Activated CD4-positive, alpha-beta T cell treated with anti-CD3 and anti-CD28 coated beads, Interleukin-2, amount 10 ng/mL, durations not matched to agents 7 days and 5 days (primary cell): Measurements from ENCODE around the gene IGSF9B. TPM values are rescaled to one million over a fixed set of nuclear protein-coding genes. Genes with fewer than 3 reads are reported as not detected.

Experiments used
- CTCF ChIA-PET: fragments of 350-600 bp; sonication (Branson Sonifier 250); formaldehyde crosslinking; loops from one replicate; lab custom pipeline; 2021; ENCODE audit warnings: antibody characterized with exemption; lab: Charles Lee
- POLR2A ChIA-PET: fragments of 350-600 bp; sonication (Branson Sonifier 250); formaldehyde crosslinking; loops from one replicate; lab custom pipeline; 2021; ENCODE audit warnings: antibody characterized with exemption; lab: Charles Lee
- DNase-seq: peaks from one replicate; pipeline ENCODE4 v3.0.0-alpha.2; 2020
- H3K27ac Mint-ChIP-seq: one replicate; pipeline ENCODE4 v1.8.0; 2021; ENCODE audit warnings: mild to moderate bottlenecking, moderate library complexity, mixed read lengths
- H3K27me3 Mint-ChIP-seq: one replicate; pipeline ENCODE4 v1.8.0; 2021; ENCODE audit warnings: mixed read lengths
- H3K36me3 Mint-ChIP-seq: one replicate; pipeline ENCODE4 v1.8.0; 2021; ENCODE audit warnings: low read depth, mixed read lengths
- H3K4me1 Mint-ChIP-seq: one replicate; pipeline ENCODE4 v1.8.0; 2021; ENCODE audit warnings: mixed read lengths
- H3K4me3 Mint-ChIP-seq: one replicate; pipeline ENCODE4 v1.8.0; 2021; ENCODE audit warnings: mild to moderate bottlenecking, moderate library complexity, mixed read lengths
- H3K9me3 Mint-ChIP-seq: one replicate; pipeline ENCODE4 v1.8.0; 2021; ENCODE audit warnings: mixed read lengths
- total RNA-seq, 2 experiments: library from RNA; stranded (reverse); gene quantifications; one replicate each; pipeline ENCODE4 v1.2.3, GENCODE V29; 2021

IGSF9B gene
- total RNA-seq, 2 experiments from 2014 or later, result 130 to 142 TPM

GRCh38 chr11:133906746-133907145, 50.0 kb downstream of the IGSF9B start:
- Mint-ChIP-seq H3K27me3 (no peaks in the 10 kb centered on the region), H3K36me3 (peaks cover 45% of the 10 kb centered on the region), H3K9me3 (no peaks in the 10 kb centered on the region), H3K4me1 (no peaks in the 10 kb centered on the region), H3K27ac (no peak overlapping the region), H3K4me3 (no peak overlapping the region)
- no peak for DNase-seq
- ChIA-PET CTCF (interaction anchor here (1.1 to 2.6 kb wide), 2 partner anchors 8 to 21 kb away, joined by 3 to 5 read pairs; no protein-coding TSS in a partner anchor), POLR2A (no interaction called here)

GRCh38 chr11:133906241-133906640, 50.5 kb downstream of the IGSF9B start:
- H3K36me3 Mint-ChIP-seq, result peaks cover 45% of the 10 kb centered on the region
- no peak overlapping the region for H3K4me3 Mint-ChIP-seq
- CTCF ChIA-PET, result interaction anchor here (1.1 to 2.6 kb wide), 2 partner anchors 9 to 21 kb away, joined by 3 to 5 read pairs; no protein-coding TSS in a partner anchor

GRCh38 chr11:133905677-133906156, 51.1 kb downstream of the IGSF9B start:
- POLR2A ChIA-PET, result no interaction called here
- Mint-ChIP-seq H3K9me3 (no peaks in the 10 kb centered on the region), H3K27ac (no peak overlapping the region), H3K27me3 (no peaks in the 10 kb centered on the region), H3K4me1 (no peaks in the 10 kb centered on the region), H3K36me3 (peaks cover 45% of the 10 kb centered on the region), H3K4me3 (no peak overlapping the region)
- no peak for DNase-seq
- CTCF ChIA-PET, result interaction anchor here (1.1 to 2.6 kb wide), 3 partner anchors 9 to 22 kb away, joined by 3 to 5 read pairs (median 3); no protein-coding TSS in a partner anchor

More at GRCh38 chr11:133906241-133906640, 50.5 kb downstream of the IGSF9B start:
- no peaks in the 10 kb centered on the region for H3K9me3 Mint-ChIP-seq
- no peaks in the 10 kb centered on the region for H3K4me1 Mint-ChIP-seq
- no peak for DNase-seq
- no peak overlapping the region for H3K27ac Mint-ChIP-seq
- H3K27me3 Mint-ChIP-seq, result no peaks in the 10 kb centered on the region
- POLR2A ChIA-PET, result no interaction called here

- no peaks in the 10 kb centered on the region for H3K4me1 Mint-ChIP-seq
- CTCF ChIA-PET, result interaction anchor here (1.1 kb wide), 1 partner anchor 12 kb away, joined by 3 read pairs; no protein-coding TSS in a partner anchor
Measured at GRCh38 chr11:133904818-133905515, 51.8 kb downstream of the IGSF9B start.

GRCh38 chr11:133903875-133904817, 52.6 kb downstream of the IGSF9B start:
- Mint-ChIP-seq H3K36me3 (peaks cover 39% of the 10 kb centered on the region), H3K4me1 (peaks cover under 1% of the 10 kb centered on the region), H3K27me3 (no peaks in the 10 kb centered on the region), H3K27ac (no peak overlapping the region), H3K9me3 (no peaks in the 10 kb centered on the region), H3K4me3 (no peak overlapping the region)
- DNase-seq, result no peak
- ChIA-PET CTCF (interaction anchor here (1.1 kb wide), 1 partner anchor 12 kb away, joined by 3 read pairs; no protein-coding TSS in a partner anchor), POLR2A (no interaction called here)

More at GRCh38 chr11:133904818-133905515, 51.8 kb downstream of the IGSF9B start:
- Mint-ChIP-seq H3K36me3 (peaks cover 42% of the 10 kb centered on the region), H3K27me3 (no peaks in the 10 kb centered on the region), H3K9me3 (no peaks in the 10 kb centered on the region), H3K27ac (no peak overlapping the region), H3K4me3 (no peak overlapping the region)
- DNase-seq, result no peak
- POLR2A ChIA-PET, result no interaction called here

GRCh38 chr11:133903056-133903455, 53.7 kb downstream of the IGSF9B start:
- POLR2A ChIA-PET, result no interaction called here
- H3K27me3 Mint-ChIP-seq, result no peaks in the 10 kb centered on the region
- H3K27ac Mint-ChIP-seq, result peak overlapping the region; percentile 21
- no peak for DNase-seq
- no peaks in the 10 kb centered on the region for H3K9me3 Mint-ChIP-seq
- H3K4me3 Mint-ChIP-seq, result no peak overlapping the region
- CTCF ChIA-PET, result interaction anchor here (0.5 kb wide), 1 partner anchor 177 kb away, joined by 4 read pairs; no protein-coding TSS in a partner anchor
- H3K4me1 Mint-ChIP-seq, result peaks cover 3% of the 10 kb centered on the region
- H3K36me3 Mint-ChIP-seq, result peaks cover 42% of the 10 kb centered on the region

- peaks cover 5% of the 10 kb centered on the region for H3K4me1 Mint-ChIP-seq
- no peak overlapping the region for H3K4me3 Mint-ChIP-seq
- H3K36me3 Mint-ChIP-seq, result peaks cover 47% of the 10 kb centered on the region
- ChIA-PET POLR2A (no interaction called here), CTCF (no interaction called here)
- no peak for DNase-seq
- H3K9me3 Mint-ChIP-seq, result no peaks in the 10 kb centered on the region
- no peaks in the 10 kb centered on the region for H3K27me3 Mint-ChIP-seq
- no peak overlapping the region for H3K27ac Mint-ChIP-seq
Measured at GRCh38 chr11:133902506-133902905, 54.3 kb downstream of the IGSF9B start.

GRCh38 chr11:133901999-133902398, 54.8 kb downstream of the IGSF9B start:
- CTCF ChIA-PET, result no interaction called here
- no peak for DNase-seq
- peaks cover 5% of the 10 kb centered on the region for H3K4me1 Mint-ChIP-seq
- POLR2A ChIA-PET, result no interaction called here
- H3K9me3 Mint-ChIP-seq, result no peaks in the 10 kb centered on the region
- no peaks in the 10 kb centered on the region for H3K27me3 Mint-ChIP-seq
- no peak overlapping the region for H3K4me3 Mint-ChIP-seq
- H3K36me3 Mint-ChIP-seq, result peaks cover 46% of the 10 kb centered on the region
- no peak overlapping the region for H3K27ac Mint-ChIP-seq

- no peak for DNase-seq
Measured at GRCh38 chr11:133901316-133901715, 55.5 kb downstream of the IGSF9B start.

GRCh38 chr11:133900176-133901105, 56.3 kb downstream of the IGSF9B start:
- peaks cover 5% of the 10 kb centered on the region for H3K4me1 Mint-ChIP-seq
- ChIA-PET CTCF (interaction anchor here (1.0 kb wide), 1 partner anchor 10 kb away, joined by 3 read pairs; no protein-coding TSS in a partner anchor), POLR2A (no interaction called here)
- no peaks in the 10 kb centered on the region for H3K27me3 Mint-ChIP-seq
- H3K27ac Mint-ChIP-seq, result no peak overlapping the region
- no peaks in the 10 kb centered on the region for H3K9me3 Mint-ChIP-seq
- no peak overlapping the region for H3K4me3 Mint-ChIP-seq
- DNase-seq, result no peak
- H3K36me3 Mint-ChIP-seq, result peaks cover 41% of the 10 kb centered on the region

More at GRCh38 chr11:133901316-133901715, 55.5 kb downstream of the IGSF9B start:
- Mint-ChIP-seq H3K36me3 (peaks cover 50% of the 10 kb centered on the region), H3K4me1 (peaks cover 5% of the 10 kb centered on the region), H3K27me3 (no peaks in the 10 kb centered on the region), H3K27ac (no peak overlapping the region), H3K9me3 (no peaks in the 10 kb centered on the region), H3K4me3 (no peak overlapping the region)
- POLR2A ChIA-PET, result no interaction called here
- CTCF ChIA-PET, result interaction anchor here (1.0 kb wide), 1 partner anchor 10 kb away, joined by 3 read pairs; no protein-coding TSS in a partner anchor

GRCh38 chr11:133898770-133899115, 58.0 kb downstream of the IGSF9B start:
- H3K36me3 Mint-ChIP-seq, result peaks cover 29% of the 10 kb centered on the region
- no peaks in the 10 kb centered on the region for H3K27me3 Mint-ChIP-seq
- peaks cover 5% of the 10 kb centered on the region for H3K4me1 Mint-ChIP-seq
- H3K27ac Mint-ChIP-seq, result no peak overlapping the region
- ChIA-PET POLR2A (no interaction called here), CTCF (no interaction called here)
- no peak overlapping the region for H3K4me3 Mint-ChIP-seq
- H3K9me3 Mint-ChIP-seq, result no peaks in the 10 kb centered on the region
- DNase-seq, result no peak
